ENCODE results near the gene HAUS1. TPM values are rescaled to one million over a fixed set of nuclear protein-coding genes. Genes with fewer than 3 reads are reported as not detected.
"Not testable (repeated sequence)": the region's sequence is repeated elsewhere in the genome, so short reads cannot be mapped to it uniquely, and the experiment has no call there.

Gene HAUS1
- total RNA-seq, 1 donor, result 14.8 TPM

- Histone ChIP-seq H3K27me3 (ENCODE audit: insufficient read depth, low read length) (no peaks in the 10 kb centered on the region), H3K9me3 (ENCODE audit: low read depth, low read length) (no peaks in the 10 kb centered on the region), H3K4me1 (ENCODE audit: insufficient read depth, low read length) (no peaks in the 10 kb centered on the region), H3K4me3 (ENCODE audit: low read length) (no peak overlapping the region)
Measured at GRCh38 chr18:46113751-46114150, 9.6 kb downstream of the HAUS1 start.

DNA sequence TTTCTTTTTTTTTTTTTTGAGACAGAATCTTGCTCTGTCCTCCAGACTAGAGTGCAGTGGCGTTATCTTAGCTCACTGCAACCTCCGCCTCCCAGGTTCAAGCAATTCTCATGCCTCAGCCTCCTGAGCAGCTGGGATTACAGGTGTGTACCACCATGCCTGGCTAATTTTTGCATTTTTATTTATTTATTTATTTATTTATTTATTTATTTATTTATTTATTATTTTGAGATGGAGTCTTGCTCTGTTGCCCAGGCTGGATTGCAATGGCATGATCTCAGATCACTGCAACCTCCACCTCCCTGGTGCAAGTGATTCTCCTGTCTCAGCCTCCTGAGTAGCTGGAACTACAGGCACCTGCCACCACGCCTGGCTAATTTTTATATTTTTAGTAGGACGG lies 22.4 kb downstream of the HAUS1 start:
- not testable (repeated sequence) for H3K4me3 ChIP-seq (ENCODE audit: low read length); H3K4me1 ChIP-seq (ENCODE audit: insufficient read depth, low read length); H3K27me3 ChIP-seq (ENCODE audit: insufficient read depth, low read length); H3K9me3 ChIP-seq (ENCODE audit: low read depth, low read length)

GRCh38 chr18:46130061-46130460 lies 25.9 kb downstream of the HAUS1 start:
- H3K4me1 ChIP-seq (ENCODE audit: insufficient read depth, low read length), result no peaks in the 10 kb centered on the region
- no peaks in the 10 kb centered on the region for H3K27me3 ChIP-seq (ENCODE audit: insufficient read depth, low read length)
- no peak overlapping the region for H3K4me3 ChIP-seq (ENCODE audit: low read length)
- H3K9me3 ChIP-seq (ENCODE audit: low read depth, low read length), result no peaks in the 10 kb centered on the region

- not testable (repeated sequence) for H3K4me3 ChIP-seq (ENCODE audit: low read length); H3K27me3 ChIP-seq (ENCODE audit: insufficient read depth, low read length)
Measured at GRCh38 chr18:46130549-46130948, 26.4 kb downstream of the HAUS1 start.

GRCh38 chr18:46133534-46133933 lies 29.3 kb downstream of the HAUS1 start:
- H3K4me3 ChIP-seq (ENCODE audit: low read length), result no peak overlapping the region
- no peaks in the 10 kb centered on the region for H3K9me3 ChIP-seq (ENCODE audit: low read depth, low read length)
- no peaks in the 10 kb centered on the region for H3K27me3 ChIP-seq (ENCODE audit: insufficient read depth, low read length)
- no peaks in the 10 kb centered on the region for H3K4me1 ChIP-seq (ENCODE audit: insufficient read depth, low read length)

More at GRCh38 chr18:46130549-46130948, 26.4 kb downstream of the HAUS1 start:
- H3K4me1 ChIP-seq (ENCODE audit: insufficient read depth, low read length); H3K9me3 ChIP-seq (ENCODE audit: low read depth, low read length): not testable (repeated sequence)

DNA sequence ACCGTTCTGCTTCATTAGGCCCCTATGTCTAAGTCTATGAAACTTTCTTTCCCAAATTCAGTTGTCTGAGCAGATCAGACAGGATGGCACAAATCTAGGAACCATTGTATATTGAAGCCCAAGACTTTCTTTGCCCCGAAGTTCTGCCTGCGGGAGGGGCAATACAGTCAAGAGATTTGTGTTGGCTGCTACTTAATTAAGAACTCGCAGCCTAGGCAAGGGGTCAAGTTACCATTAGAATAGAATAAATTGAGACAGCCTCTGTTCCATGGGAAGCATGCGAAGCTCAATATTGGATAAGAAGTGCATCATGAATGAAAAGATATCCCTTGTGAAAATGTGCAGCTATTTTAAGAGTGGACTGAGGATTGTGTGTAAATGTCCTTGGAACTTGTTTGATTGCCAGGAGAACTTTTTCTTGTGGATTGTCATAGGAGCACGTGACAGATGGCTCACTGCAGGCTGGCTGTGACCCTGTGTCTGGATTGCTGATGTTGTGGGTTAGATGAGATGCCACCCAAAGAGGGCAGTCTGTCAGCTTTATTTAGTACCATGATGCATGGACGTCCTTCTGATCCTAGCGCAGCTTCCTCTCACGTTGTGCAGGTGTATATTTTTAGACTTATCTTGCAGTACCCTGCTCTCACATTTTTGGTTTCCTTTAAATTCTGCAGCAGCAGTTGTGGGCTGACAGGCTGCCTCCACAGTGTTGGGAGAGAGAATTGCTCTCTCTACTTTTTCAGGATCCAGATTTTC lies 30.9 kb downstream of the HAUS1 start:
- Histone ChIP-seq H3K27me3 (ENCODE audit: insufficient read depth, low read length) (no peaks in the 10 kb centered on the region), H3K4me3 (ENCODE audit: low read length) (no peak overlapping the region), H3K9me3 (ENCODE audit: low read depth, low read length) (no peaks in the 10 kb centered on the region)

GRCh38 chr18:46140173-46140572 lies 36.0 kb downstream of the HAUS1 start:
- H3K4me3 ChIP-seq (ENCODE audit: low read length), result no peak overlapping the region
- no peaks in the 10 kb centered on the region for H3K4me1 ChIP-seq (ENCODE audit: insufficient read depth, low read length)
- H3K27me3 ChIP-seq (ENCODE audit: insufficient read depth, low read length), result no peaks in the 10 kb centered on the region
- no peaks in the 10 kb centered on the region for H3K9me3 ChIP-seq (ENCODE audit: low read depth, low read length)

More for the DNA sequence above, 30.9 kb downstream of the HAUS1 start:
- no peaks in the 10 kb centered on the region for H3K4me1 ChIP-seq (ENCODE audit: insufficient read depth, low read length)

DNA sequence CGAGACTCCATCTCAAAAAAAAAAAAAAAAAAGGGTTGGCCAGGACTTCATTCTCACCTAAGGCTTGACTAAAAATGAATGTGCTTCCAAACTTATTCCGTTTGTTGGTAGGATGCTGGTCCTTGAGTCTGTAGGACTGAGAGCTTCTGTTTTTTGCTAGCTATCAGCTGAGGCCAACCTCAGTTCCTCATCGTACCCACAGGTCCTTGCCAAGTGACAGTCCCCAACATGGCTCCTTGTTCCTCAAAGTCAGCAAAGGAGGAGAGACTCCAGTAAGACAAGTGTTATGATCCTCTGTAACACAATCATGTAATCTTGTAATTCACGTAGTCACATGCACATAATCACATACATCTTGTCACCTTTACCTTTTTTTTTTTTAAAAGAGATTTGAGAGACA lies 37.0 kb downstream of the HAUS1 start:
- no peaks in the 10 kb centered on the region for H3K9me3 ChIP-seq (ENCODE audit: low read depth, low read length)
- H3K4me1 ChIP-seq (ENCODE audit: insufficient read depth, low read length), result no peaks in the 10 kb centered on the region
- no peaks in the 10 kb centered on the region for H3K27me3 ChIP-seq (ENCODE audit: insufficient read depth, low read length)
- no peak overlapping the region for H3K4me3 ChIP-seq (ENCODE audit: low read length)

DNA sequence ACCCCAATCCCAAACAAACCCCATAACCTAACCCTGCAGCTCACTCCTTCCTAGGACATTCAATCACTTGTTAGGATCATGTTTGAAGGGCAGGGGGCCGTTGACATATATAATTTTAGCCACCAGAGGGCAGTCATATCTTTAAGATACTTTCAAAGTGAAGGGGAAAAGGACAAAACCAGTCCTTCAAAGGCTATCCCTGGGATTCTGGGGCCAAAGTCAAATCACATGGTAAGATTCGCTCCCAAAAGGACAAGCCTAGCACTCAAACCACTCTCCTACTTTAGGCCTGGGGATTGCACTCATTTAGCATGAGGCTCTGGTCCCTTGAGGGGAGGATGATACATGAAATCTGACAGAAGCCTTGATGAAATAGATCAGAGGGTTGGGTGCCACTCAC lies 44.6 kb downstream of the HAUS1 start:
- Histone ChIP-seq H3K4me1 (ENCODE audit: insufficient read depth, low read length) (peaks cover 21% of the 10 kb centered on the region), H3K4me3 (ENCODE audit: low read length) (no peak overlapping the region), H3K27me3 (ENCODE audit: insufficient read depth, low read length) (no peaks in the 10 kb centered on the region), H3K9me3 (ENCODE audit: low read depth, low read length) (no peaks in the 10 kb centered on the region)

- no peaks in the 10 kb centered on the region for H3K9me3 ChIP-seq (ENCODE audit: low read depth, low read length)
- no peaks in the 10 kb centered on the region for H3K27me3 ChIP-seq (ENCODE audit: insufficient read depth, low read length)
- H3K4me3 ChIP-seq (ENCODE audit: low read length), result no peak overlapping the region
- H3K4me1 ChIP-seq (ENCODE audit: insufficient read depth, low read length), result peaks cover 48% of the 10 kb centered on the region
Measured at GRCh38 chr18:46152436-46152807, 48.2 kb downstream of the HAUS1 start.

GRCh38 chr18:46152808-46153617 lies 48.8 kb downstream of the HAUS1 start:
- Histone ChIP-seq H3K4me3 (ENCODE audit: low read length) (no peak overlapping the region), H3K9me3 (ENCODE audit: low read depth, low read length) (no peaks in the 10 kb centered on the region), H3K4me1 (ENCODE audit: insufficient read depth, low read length) (peaks cover 52% of the 10 kb centered on the region), H3K27me3 (ENCODE audit: insufficient read depth, low read length) (no peaks in the 10 kb centered on the region)

DNA sequence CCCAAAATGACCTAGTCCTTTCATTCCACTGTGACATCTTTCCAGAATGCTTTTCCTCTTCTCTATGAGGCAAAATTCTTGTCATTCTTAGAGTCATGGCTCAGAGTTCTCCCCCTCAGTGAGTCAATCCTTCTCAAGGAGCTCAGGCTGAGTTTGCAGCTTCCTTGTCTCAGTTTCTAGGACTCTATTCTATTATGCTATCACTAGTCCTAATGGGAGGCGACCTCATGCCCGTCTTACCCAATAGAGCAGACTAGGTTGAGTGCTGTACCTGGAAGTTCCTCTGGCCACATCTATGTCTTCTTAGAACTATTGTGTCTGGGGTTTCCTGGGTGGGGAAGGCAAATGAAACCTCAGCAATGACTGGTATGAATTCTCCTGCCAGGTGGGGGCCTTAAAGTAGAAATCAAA lies 51.5 kb downstream of the HAUS1 start:
- Histone ChIP-seq H3K27me3 (ENCODE audit: insufficient read depth, low read length) (no peaks in the 10 kb centered on the region), H3K4me3 (ENCODE audit: low read length) (no peak overlapping the region), H3K4me1 (ENCODE audit: insufficient read depth, low read length) (peaks cover 34% of the 10 kb centered on the region), H3K9me3 (ENCODE audit: low read depth, low read length) (no peaks in the 10 kb centered on the region)

GRCh38 chr18:46156124-46156745 lies 52.0 kb downstream of the HAUS1 start:
- Histone ChIP-seq H3K27me3 (ENCODE audit: insufficient read depth, low read length) (no peaks in the 10 kb centered on the region), H3K4me1 (ENCODE audit: insufficient read depth, low read length) (peaks cover 34% of the 10 kb centered on the region), H3K4me3 (ENCODE audit: low read length) (no peak overlapping the region), H3K9me3 (ENCODE audit: low read depth, low read length) (no peaks in the 10 kb centered on the region)

DNA sequence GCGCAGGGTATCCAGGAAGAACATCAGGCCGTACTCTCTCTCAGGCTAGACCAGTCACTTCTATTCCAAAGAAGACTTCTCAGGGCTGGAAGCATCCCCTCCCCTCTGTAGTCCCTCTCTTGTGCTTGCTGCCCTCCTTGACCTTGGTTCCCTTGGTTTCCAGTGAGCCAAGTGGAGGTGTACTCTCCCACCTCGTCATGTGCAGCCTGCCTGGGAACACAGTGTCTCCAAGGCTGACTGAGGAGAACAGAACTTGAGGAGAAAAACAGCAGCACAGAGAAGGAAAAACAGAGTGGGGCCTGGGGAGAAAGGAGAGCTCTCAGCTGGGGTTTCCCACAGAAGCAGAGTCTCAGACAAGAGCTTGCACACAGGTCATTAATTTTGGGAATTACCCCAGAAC lies 52.7 kb downstream of the HAUS1 start:
- Histone ChIP-seq H3K4me3 (ENCODE audit: low read length) (no peak overlapping the region), H3K9me3 (ENCODE audit: low read depth, low read length) (no peaks in the 10 kb centered on the region), H3K27me3 (ENCODE audit: insufficient read depth, low read length) (no peaks in the 10 kb centered on the region), H3K4me1 (ENCODE audit: insufficient read depth, low read length) (peaks cover 33% of the 10 kb centered on the region)

GRCh38 chr18:46158499-46158898 lies 54.3 kb downstream of the HAUS1 start:
- no peak overlapping the region for H3K4me3 ChIP-seq (ENCODE audit: low read length)
- H3K9me3 ChIP-seq (ENCODE audit: low read depth, low read length), result no peaks in the 10 kb centered on the region
- H3K27me3 ChIP-seq (ENCODE audit: insufficient read depth, low read length), result no peaks in the 10 kb centered on the region
- H3K4me1 ChIP-seq (ENCODE audit: insufficient read depth, low read length), result peaks cover 31% of the 10 kb centered on the region
